Femur (tissue), 1 donor: ENCODE results near the gene NKX6-2.
A peak's percentile ranks its signal among the peaks of the same experiment; 100 is the strongest.
"Not testable (repeated sequence)": the region's sequence is repeated elsewhere in the genome, so short reads cannot be mapped to it uniquely, and the experiment has no call there.

Experiments
- DNase-seq: peaks from one replicate; pipeline ENCODE4 v3.0.0-alpha.2; 2017

The NKX6-2 gene

DNA sequence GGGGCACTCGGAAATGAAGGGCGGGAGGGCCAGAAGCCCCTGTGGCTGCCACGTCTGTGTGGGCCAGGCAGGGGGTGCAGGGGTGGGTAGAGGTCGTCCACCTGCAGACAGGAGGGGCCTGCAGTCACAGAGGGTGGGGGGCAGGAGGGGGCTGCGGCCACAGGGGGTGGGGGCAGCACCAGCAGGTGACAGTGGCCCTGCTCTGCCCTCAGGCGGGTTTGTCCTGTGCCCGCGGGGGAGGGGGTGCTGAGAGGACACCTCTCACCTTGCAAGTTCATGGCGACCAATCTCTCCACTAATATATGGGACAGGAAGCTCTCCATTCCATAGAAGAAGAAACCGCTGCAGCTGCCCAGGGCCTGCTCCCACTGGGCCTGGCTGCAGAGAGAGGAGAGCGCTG, 26.6 kb upstream of the NKX6-2 start:
- peak; percentile 2 for DNase-seq

DNA sequence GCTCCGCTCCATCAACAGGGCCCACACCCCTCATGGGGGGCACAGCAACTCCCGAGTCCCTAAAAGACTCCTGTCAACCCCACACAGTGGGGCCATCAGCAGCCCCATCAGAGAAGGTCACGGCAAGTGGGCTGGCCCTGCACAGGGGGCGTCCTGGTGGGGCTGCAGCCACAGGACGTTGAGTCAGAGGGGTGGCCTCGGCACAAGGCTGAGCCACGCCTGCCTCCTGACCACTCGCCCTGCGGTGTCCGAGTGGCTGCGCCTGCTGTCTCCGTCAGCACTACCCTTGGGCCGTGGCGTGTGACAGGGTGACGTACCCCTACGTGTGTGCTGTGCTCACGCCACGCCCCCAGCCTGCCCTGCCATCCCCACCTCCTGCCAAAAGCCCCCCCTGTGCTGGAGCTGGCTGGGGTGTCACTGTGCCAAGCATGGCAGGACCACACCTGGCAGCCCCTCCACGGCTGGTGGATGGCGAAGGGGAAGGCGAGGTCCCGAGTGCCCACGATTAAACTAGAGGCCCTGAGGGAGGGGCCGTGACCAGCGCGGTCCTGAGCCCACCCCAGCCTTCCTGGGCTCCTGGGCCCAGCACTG, 26.0 kb upstream of the NKX6-2 start:
- peak; percentile 5 for DNase-seq

DNA sequence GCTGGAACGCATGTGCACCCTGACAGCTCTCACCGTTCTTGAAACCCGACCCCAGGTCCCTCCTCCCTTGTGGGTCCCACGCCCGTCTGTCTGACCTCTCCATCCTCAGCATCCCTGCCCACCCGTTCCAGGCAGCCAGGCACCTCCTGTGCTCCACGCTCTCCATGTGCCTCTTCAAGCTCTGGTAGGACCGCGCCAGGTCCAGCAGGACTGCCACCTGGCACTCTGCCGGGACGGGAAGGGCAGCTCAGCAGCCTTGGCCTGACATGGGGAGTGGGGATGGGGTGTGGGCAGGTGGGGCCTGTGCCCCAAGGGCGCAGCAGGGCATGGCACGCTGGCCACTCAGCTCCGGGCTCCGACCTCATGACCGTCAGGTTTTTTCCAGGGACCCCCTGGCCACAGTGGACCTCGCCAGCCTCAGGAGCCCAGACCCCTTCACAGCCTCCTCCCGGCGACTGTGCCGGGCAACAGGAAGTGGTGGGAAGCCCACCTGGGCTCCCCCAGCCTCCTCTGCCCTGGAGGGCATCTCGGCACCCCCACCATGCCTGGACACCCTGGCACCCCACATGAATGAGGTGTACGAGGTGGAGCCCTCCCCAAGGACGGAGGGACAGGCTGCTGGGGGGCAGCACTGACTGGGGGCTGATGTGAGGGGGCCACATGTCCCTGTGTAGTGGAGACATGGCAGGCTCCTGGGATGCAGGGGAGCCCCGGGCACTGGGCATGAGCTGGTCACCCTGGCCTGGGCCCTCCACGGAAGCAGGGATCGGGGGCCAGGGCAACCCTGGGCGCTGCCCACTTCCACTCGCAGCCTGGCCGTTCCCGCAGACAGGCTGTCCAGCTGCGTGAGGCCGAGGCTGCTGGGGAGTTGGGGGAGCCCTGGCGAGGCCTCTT, 25.1 kb upstream of the NKX6-2 start:
- peak; percentile 8 for DNase-seq

DNA sequence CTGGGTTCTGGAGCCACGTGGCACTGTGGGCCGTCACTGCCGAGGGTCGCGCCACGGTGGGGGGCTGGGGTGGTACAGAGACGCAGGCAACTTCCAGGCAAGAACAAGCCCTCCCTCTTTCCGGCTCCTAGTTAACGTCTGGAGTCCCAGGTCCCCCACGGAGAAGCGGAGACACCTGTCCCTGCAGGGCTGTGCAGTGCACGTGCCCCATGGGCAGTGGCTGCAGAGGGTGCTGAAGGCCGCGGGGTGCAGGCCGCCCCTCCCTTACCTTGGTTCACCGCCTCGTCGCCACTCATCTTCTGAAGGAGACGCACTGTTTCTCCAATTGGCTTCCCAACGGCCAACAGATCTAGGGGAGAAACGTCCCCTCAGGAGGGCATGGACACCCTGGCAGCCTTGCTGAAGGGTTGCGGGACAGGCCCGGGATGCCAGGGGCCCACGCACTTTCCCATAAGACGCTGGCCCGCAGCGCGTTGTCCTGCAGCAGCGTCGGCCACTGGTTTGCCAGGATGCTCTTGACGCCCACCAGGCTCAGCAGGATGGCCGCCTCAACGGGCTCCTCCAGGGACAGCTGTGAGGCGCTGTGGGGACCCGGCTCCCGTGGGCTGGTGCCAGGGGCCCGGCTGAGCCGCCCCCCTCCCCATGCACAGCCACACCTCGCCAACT, 24.3 kb upstream of the NKX6-2 start:
- peak; percentile 12 for DNase-seq

DNA sequence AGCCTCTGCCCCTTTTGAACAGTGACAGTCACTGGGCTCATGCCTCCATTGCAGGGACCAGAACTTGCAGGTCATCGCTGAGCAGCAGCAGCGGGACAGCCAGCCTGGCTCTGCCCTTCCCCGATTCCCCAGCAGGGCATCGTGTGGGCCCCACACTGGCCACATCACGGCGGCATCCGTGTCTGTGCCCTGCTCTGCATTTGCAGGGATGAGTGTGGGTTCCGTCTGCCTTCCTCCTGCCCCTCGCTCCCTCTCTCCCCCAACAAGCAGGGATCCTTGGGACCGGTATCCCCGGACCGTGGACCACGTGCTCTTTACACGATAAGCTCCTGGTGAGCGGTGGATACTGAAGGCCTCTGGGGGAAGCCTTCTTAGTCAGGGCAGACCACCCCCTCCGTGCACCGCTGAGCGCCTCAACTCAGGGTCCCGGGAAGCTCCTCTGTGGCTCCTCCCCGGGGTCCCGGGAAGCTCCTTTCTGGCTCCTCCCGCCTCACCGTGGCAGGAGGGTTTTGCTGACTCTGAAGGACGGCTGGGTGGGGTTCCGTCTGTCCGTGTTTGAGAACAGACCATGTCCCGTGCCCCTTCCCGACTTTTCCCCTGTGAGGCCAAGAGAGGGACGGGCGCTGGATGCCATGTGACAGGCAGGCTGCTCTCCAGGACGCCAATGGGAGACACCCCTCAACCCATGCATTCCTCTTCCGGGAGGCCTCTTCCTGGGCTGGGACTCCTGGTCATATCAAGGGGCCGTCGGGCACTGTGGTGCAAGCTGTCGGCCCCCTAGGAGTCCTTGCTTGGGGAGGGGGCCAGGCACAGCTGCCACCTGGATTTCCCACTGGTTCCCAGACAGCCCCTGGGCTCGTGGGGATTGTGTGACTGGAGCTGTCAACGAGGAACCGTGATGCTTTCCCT, 23.5 kb upstream of the NKX6-2 start:
- DNase-seq = peak; percentile 11

DNA sequence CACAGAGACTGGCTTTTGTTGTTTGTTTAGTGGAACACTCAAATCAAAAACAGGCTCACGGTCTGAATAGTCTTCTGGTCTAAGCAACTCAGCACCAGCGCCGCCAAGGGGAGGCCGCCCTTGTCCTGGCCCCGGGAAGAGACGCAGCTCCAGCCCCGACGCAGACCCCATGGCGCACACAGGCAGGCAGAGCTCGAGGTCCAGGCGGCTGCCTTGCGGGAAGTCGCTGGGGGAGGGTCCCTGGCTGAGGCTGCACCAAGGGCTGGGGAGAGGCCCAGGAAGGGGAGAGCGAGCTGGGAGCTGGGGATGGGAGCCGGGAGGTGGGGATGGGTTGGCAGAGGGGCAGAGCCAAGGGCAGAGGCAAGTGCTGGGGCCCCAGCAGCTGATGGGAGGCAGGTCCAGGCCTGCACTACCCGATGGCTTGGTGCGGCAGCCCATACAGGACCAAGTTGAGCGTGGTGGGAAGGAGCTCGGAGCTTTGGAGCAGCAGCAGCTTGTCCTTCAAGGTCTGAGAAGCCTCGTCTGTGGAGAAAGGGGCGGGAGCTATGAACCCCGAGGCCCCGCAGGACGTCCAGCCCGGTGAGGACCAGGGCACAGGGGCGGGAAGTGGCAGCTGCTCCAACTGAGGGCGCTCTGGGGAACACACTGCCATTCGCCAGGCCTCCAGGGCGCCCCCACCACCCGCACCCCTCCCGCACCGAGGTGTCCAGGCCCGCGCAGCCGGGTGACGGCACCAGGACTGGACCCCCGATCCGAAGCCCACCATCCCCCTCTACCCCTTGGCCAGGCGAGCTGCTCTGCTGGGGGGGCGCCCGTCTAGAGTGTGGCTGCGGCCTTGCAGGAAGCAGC, 22.7 kb upstream of the NKX6-2 start:
- peak; percentile 23 for DNase-seq

DNA sequence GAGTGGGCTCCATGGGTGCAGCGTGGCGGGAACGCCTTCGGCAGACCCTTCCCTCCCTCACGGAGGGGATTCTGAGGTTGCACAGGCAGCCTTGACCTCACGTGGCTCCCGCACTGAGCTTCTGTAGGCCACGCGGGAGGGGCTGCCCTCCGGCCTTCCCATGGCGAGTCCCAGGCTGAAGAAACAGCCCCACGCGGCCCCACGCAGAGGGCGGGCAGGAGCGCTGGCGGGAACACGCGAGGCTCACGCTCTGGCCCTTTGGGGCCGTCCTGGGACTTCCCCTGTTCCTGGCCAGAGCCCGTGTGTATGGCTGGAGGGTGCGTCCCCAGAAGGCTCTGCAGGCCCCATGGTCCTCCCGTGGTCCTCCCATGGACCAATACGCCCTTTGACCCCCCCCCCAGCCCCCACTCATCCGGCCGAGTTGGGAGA, 21.7 kb upstream of the NKX6-2 start:
- DNase-seq = peak; percentile 8

DNA sequence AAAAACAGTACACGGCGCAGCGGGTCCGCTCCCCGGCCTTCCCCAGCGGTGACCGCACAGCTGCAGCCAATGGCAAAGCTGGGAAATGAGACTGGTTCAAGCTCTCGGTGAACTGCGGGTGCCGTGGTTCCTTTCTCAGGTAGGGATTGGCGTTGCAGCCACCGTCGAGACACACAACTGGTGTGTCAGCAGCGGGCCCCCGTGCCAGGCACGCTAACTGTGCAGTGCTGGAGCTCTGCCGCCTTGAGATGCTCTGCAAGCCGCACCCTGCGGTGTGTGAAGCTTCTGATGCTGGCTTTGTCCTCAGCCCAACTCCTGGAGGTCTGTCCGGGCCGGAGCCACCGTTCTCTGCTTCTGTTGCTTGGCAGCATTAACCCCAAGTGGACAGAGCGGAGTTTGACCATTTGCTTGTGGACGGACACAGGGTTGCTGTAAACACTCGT, 20.6 kb upstream of the NKX6-2 start:
- peak; percentile 7 for DNase-seq

DNA sequence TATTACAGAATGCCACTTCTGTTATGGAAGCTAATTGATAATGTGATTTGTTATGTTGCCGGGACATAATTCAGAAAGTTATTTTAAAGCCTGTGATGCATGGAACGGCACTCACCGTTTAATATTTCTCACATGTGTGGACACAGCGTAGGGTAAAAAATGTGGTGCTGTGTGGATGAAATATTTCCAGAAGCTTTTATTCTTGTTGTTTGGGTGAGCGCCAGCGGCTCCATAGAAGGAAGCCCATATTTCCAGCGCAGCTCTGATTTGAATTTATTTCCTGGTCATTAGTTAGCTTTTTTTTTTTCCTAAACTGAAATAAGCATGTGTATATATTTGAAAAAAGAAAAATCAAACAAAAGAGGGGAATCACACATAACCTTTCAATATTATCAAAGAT, 20.2 kb upstream of the NKX6-2 start:
- peak; percentile 22 for DNase-seq

DNA sequence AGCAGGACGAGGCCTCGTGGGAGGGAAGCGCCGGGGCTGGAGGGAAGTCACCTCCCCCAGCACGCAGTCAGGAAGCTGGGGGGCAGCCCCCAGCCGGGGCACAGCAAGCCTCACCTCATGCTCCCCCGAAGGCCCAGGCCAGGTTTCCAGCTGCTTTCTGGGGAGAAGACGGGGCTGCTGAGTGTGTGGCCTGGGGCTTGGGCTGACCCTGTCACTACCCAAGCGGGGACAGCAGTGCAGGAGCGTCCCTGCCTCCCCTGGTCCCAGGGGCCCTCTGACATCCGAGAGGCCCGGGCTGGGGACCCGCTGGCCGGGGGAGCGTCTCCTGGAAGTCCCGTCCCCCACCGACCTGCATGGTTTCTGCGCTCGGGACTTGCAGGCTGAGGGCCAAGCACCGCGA, 19.7 kb upstream of the NKX6-2 start:
- peak; percentile 6 for DNase-seq

DNA sequence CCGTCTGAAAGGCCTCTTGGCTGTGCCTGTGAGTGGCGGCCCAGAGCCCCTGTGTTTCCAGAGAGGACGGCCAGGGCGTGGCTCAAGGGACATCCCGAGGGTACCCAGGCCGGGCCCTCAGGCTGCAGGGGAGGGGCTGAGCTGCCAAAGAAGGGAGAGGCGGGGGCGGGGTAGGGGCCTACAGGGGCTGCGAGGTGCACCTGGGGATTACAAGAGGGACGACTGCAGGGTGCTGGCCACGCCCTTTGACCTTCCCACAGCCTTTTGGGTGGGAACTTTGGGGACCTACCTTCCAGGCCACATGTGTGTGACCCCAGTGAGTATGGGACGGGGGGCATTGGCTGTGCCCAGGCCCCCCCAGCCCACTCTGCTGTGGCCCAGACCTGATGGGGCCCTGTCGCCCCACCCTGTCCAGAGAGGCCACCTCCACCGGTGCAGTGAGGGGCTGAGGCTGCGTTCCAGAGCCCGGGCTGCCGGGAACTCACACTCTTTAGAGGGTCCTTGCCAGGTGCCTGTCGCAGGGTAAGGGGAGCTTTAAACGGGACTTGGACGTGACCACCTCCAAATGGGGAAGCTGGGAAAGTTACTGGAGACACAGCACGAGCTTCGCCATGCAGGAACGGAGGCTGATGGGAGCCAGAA, 19.0 kb upstream of the NKX6-2 start:
- no peak for DNase-seq

GRCh38 chr10:132804287-132804686, 18.3 kb upstream of the NKX6-2 start:
- DNase-seq = no peak

- DNase-seq = no peak
Observed at GRCh38 chr10:132803416-132804210, 17.7 kb upstream of the NKX6-2 start.

DNA sequence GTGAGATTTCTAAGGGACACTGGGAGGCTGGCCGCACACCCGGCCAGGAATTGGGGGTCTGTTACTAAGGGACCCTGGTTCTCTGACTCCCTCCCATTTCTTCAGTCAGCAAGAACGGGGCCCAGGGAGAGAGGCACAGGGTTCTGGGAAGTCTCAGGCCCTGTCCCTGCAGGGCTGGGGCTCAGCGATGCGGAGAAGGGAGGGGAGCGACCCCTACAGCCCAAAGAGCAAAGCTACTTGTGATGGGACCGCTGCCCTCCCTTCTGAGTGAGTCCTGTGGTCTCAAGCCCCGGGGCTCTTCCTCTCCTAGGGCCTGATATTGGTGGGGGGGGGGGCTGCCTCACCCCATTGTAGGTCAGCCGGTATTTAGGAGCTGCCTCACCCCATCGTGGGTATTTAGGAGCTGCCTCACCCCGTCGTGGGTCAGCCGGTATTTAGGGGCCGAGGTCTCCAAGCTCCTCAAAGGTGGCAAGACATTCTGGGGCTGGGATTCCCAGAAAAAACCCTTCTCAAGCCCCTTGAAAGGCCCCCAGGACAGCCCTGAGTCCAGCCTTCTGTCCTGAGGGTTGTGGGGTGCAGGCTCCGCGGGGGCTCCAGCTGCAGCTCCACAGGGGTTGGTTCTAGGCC, 16.9 kb upstream of the NKX6-2 start:
- DNase-seq = no peak

- no peak for DNase-seq
Observed at GRCh38 chr10:132802048-132802447, 16.1 kb upstream of the NKX6-2 start.

GRCh38 chr10:132799865-132800264, 13.9 kb upstream of the NKX6-2 start:
- no peak for DNase-seq

- no peak for DNase-seq
Observed at GRCh38 chr10:132798876-132799275, 12.9 kb upstream of the NKX6-2 start.

DNA sequence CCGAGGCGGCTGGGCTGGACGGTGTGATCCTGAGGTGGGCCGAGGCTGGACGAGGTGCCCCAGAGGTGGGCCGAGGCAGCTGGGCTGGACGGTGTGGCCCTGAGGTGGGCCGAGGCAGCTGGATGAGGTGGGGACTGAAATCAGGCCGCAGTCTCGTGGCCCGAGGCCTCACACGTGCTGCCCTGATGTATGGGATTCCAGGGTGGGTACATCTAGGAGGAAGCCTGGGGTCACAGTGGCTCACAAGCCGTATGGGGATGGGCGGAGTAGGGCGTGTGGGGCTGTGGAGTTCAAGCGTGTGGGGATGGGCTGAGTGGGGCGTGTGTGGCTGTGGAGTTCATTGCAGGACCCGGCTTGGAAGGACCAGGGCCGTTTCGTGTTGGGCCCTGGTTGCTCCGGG, 12.5 kb upstream of the NKX6-2 start:
- DNase-seq = no peak

DNA sequence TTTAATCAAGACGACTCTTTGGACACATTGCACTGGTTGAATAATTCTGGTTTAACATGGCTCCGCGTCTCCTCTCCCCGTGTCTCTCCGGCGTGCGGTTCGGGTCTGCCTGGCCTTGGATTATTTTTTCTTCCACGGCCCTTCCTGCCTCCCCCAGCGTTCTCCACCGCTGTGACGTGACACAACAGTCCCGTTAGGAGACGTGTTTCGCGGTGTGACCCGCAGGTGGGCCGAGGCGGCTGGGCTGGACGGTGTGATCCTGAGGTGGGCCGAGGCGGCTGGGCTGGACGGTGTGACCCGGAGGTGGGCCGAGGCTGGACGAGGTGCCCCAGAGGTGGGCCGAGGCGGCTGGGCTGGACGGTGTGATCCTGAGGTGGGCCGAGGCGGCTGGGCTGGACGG, 12.0 kb upstream of the NKX6-2 start:
- not testable (repeated sequence) for DNase-seq

DNA sequence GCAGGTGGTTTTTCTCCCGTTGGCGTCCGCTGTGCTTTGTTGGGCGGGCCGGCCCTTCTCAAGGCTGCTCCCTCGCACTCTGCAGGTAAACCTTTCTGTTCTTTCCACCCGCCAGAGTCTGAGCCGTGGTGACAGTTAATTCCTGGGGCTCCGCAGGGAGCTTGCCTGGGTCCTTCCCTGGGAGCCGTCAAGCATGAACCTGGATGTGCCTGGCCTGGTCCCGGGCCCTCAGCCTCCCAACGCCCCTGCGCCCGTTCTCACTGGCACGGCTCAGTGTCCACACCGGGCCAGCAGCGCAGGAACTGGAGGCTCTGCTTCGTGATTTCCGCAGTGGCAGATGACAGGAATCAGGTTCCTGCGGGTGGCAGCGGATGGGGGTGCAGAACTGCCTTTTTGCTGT, 10.9 kb upstream of the NKX6-2 start:
- no peak for DNase-seq
